ENCODE measurements around the gene BCL11A.

DNA sequence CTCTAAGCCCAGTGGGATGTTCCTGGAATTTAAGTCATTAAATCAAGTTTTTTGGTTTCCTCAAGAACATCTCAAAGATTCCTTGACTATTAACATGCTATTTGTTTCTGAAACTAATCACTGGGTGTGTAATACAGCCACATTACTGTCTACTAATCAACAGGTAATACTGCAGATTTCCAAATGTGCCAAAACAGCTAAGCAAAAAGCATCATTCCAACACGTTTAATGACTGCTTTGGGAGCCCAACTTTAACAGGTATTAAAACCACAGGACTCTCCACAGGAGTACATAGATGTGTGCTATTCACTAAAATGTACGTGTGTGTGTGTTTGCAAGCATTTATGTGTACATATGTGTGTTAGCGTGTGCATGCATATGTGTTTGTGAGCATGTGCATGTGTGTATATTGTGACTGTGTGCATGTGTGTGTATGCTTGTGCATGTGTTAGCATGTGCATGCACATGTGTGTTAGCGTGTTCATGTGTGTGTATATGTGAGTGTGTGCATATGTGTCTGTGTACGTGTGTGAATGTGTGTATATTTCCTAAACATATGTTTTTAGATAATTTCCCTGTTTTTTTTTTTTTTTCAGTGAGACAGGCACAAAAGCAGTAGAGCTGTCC is 80.7 kb downstream of the BCL11A start:
- no peak for TF ChIP-seq ZFP41 (CRISPR knock-in tag; IDR thresholded peaks at IDR 0.05; ENCODE audit: borderline replicate concordance)
- TF ChIP-seq, protein P1, sequence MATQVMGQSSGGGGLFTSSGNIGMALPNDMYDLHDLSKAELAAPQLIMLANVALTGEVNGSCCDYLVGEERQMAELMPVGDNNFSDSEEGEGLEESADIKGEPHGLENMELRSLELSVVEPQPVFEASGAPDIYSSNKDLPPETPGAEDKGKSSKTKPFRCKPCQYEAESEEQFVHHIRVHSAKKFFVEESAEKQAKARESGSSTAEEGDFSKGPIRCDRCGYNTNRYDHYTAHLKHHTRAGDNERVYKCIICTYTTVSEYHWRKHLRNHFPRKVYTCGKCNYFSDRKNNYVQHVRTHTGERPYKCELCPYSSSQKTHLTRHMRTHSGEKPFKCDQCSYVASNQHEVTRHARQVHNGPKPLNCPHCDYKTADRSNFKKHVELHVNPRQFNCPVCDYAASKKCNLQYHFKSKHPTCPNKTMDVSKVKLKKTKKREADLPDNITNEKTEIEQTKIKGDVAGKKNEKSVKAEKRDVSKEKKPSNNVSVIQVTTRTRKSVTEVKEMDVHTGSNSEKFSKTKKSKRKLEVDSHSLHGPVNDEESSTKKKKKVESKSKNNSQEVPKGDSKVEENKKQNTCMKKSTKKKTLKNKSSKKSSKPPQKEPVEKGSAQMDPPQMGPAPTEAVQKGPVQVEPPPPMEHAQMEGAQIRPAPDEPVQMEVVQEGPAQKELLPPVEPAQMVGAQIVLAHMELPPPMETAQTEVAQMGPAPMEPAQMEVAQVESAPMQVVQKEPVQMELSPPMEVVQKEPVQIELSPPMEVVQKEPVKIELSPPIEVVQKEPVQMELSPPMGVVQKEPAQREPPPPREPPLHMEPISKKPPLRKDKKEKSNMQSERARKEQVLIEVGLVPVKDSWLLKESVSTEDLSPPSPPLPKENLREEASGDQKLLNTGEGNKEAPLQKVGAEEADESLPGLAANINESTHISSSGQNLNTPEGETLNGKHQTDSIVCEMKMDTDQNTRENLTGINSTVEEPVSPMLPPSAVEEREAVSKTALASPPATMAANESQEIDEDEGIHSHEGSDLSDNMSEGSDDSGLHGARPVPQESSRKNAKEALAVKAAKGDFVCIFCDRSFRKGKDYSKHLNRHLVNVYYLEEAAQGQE (IDR thresholded peaks at IDR 0.05; ENCODE audit: borderline replicate concordance in 1 of 2, low read depth in 1 of 2, low read length in 2 of 2): no peak
- TF ChIP-seq, protein P2, sequence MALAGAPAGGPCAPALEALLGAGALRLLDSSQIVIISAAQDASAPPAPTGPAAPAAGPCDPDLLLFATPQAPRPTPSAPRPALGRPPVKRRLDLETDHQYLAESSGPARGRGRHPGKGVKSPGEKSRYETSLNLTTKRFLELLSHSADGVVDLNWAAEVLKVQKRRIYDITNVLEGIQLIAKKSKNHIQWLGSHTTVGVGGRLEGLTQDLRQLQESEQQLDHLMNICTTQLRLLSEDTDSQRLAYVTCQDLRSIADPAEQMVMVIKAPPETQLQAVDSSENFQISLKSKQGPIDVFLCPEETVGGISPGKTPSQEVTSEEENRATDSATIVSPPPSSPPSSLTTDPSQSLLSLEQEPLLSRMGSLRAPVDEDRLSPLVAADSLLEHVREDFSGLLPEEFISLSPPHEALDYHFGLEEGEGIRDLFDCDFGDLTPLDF (CRISPR knock-in tag; IDR thresholded peaks at IDR 0.05): no peak
- no peak for TF ChIP-seq TARDBP (CRISPR knock-in tag; IDR thresholded peaks at IDR 0.05)
- TF ChIP-seq, protein P3, sequence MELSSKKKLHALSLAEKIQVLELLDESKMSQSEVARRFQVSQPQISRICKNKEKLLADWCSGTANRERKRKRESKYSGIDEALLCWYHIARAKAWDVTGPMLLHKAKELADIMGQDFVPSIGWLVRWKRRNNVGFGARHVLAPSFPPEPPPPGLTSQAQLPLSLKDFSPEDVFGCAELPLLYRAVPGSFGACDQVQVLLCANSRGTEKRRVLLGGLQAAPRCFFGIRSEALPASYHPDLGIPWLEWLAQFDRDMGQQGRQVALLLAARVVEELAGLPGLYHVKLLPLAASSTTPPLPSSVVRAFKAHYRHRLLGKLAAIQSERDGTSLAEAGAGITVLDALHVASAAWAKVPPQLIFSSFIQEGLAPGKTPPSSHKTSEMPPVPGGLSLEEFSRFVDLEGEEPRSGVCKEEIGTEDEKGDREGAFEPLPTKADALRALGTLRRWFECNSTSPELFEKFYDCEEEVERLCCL (CRISPR knock-in tag; IDR thresholded peaks at IDR 0.05; ENCODE audit: borderline replicate concordance): no peak
- no peak for TF ChIP-seq ZNF224 (CRISPR knock-in tag; IDR thresholded peaks at IDR 0.05)
- no peak for TF ChIP-seq MAFK (conservative IDR thresholded peaks at IDR 0.05 in 1 of 2, IDR thresholded peaks at IDR 0.05 in 1 of 2; ENCODE audit: low read length in 2 of 2)
- TF ChIP-seq GFI1 (CRISPR knock-in tag; IDR thresholded peaks at IDR 0.05; ENCODE audit: borderline replicate concordance): no peak

Data from HepG2 (cell line).